Panc1 (cell line): ENCODE results near the gene OPRD1. TPM values are rescaled to one million over a fixed set of nuclear protein-coding genes. Genes with fewer than 3 reads are reported as not detected.

Experiments
- ATAC-seq: fragments of 200-7000 bp; cut with Tn5 transposase; 2 replicates; pipeline ENCODE4 v1.9.1; 2020; ENCODE audit warnings: mild to moderate bottlenecking, moderate library complexity
- BruUV-seq: library from RNA; stranded (reverse); fragments of 400-500 nt; replicated peaks from 2 replicates; lab custom pipeline; 2021; lab: Mats Ljungman, UMichigan
- CTCF ChIA-PET: fragments of 300-600 bp; sonication (Branson Sonifier 250); formaldehyde crosslinking; loops from one replicate; lab custom pipeline; 2022; ENCODE audit warnings: antibody characterized with exemption; lab: Charles Lee
- POLR2A ChIA-PET: fragments of 300-600 bp; sonication (Branson Sonifier 250); formaldehyde crosslinking; loops from one replicate; lab custom pipeline; 2022; ENCODE audit warnings: antibody characterized with exemption; lab: Charles Lee
- DNase-seq: peaks from one replicate; pipeline ENCODE4 v3.0.0-alpha.2; 2010; ENCODE audit warnings: low read depth, low spot score
- H3K27ac ChIP-seq: 2 replicates; pipeline ENCODE4 v1.5.1; 2011; ENCODE audit warnings: mild to moderate bottlenecking, low read length, inconsistent platforms
- H3K27me3 ChIP-seq: fragments of 200-500 bp; sonication (Bioruptor generic); 2 replicates; pipeline ENCODE4 v1.6.0; 2014; ENCODE audit warnings: low read length, inconsistent platforms; ENCODE audit not compliant: control insufficient read depth, insufficient read depth
- H3K36me3 ChIP-seq: fragments of 200-500 bp; sonication (Bioruptor generic); 2 replicates; pipeline ENCODE4 v1.5.1; 2014; ENCODE audit warnings: inconsistent platforms, mild to moderate bottlenecking, low read length, moderate library complexity; ENCODE audit not compliant: control insufficient read depth, insufficient read depth
- H3K4me1 ChIP-seq: 2 replicates; pipeline ENCODE4 v1.5.1; 2011; ENCODE audit warnings: inconsistent platforms, mild to moderate bottlenecking, low read length, moderate library complexity; ENCODE audit not compliant: control insufficient read depth, insufficient read depth
- H3K4me3 ChIP-seq, 2 experiments: 2 replicates each; pipeline ENCODE4 v1.5.1; 2011 to 2012; ENCODE audit warnings: low read depth in 2 of 2, low read length in 2 of 2, mild to moderate bottlenecking in 2 of 2, inconsistent platforms in 1 of 2, moderate library complexity in 1 of 2
- H3K9me3 ChIP-seq: fragments of 200-500 bp; sonication (Bioruptor generic); 2 replicates; pipeline ENCODE4 v1.5.1; 2014; ENCODE audit warnings: low read depth, mild to moderate bottlenecking, inconsistent platforms, low read length, moderate library complexity; ENCODE audit not compliant: control insufficient read depth, insufficient read depth
- POLR2AphosphoS5 ChIP-seq: IDR thresholded peaks from 2 replicates; pipeline ENCODE4 v1.6.1; 2012; ENCODE audit warnings: mild to moderate bottlenecking, low read depth, low read length, moderate library complexity
- SIN3A ChIP-seq: IDR thresholded peaks from 2 replicates; pipeline ENCODE4 v1.6.1; 2012; ENCODE audit warnings: low read depth, mild to moderate bottlenecking, low read length, moderate library complexity, borderline replicate concordance; ENCODE audit not compliant: insufficient read depth
- TCF7L2 ChIP-seq: IDR thresholded peaks from 2 replicates; pipeline ENCODE4 v1.6.1; 2011; ENCODE audit warnings: mild to moderate bottlenecking, low read depth, low read length, inconsistent platforms
- in situ Hi-C: cut with HindIII; loops from 2 replicates; pipeline ENCODE4 v1.10.0; 2016; ENCODE audit warnings: low sequenced_read_pairs, low pct_unique_long_range_greater_than_20kb
- intact Hi-C: fragments of 100-400 bp; cut with micrococcal nuclease; formaldehyde crosslinking; loops from one replicate; pipeline ENCODE4 v1.10.0; 2022; ENCODE audit not compliant: unreplicated experiment
- total RNA-seq: library from RNA; stranded (reverse); gene quantifications from one replicate; pipeline ENCODE4 v1.2.1, GENCODE V29; 2021; ENCODE audit not compliant: unreplicated experiment
- TF ChIP-seq, protein P1 (sequence below), 2 experiments: IDR thresholded peaks; 2 replicates each; pipeline ENCODE4 v1.6.1; 2011 to 2012; ENCODE audit warnings: low read depth in 2 of 2, control low read depth in 1 of 2, low read length in 1 of 2, mild to moderate bottlenecking in 1 of 2, moderate library complexity in 1 of 2; ENCODE audit not compliant: insufficient read depth in 1 of 2
- TF ChIP-seq, protein P2 (sequence below): fragments of 450-650 bp; IDR thresholded peaks from 2 replicates; pipeline ENCODE4 v1.5.1; 2017; ENCODE audit warnings: mild to moderate bottlenecking

OPRD1 gene
- total RNA-seq, 1 experiment from 2014 or later = 5.4 TPM

DNA sequence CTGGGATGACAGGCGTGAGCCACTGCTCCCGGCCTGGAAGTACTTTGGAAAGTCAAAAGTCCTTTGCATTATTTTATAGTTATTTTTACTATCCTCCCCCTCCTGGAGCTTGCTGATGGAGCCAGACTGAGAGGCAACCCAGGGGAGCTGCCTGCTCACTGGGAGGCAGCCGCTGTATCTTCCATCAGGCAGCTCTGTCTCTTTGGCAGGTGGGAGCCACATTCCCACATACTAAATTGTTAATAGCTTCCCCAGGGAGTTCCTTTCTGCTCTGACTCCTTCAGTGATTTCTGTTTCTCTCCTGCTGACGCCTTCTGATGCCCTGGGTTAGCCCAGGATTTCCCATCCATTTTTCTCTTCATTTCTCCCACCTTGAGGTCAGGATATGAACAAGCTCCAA lies 4.9 kb upstream of the OPRD1 start:
- ChIA-PET POLR2A (interaction anchor here (0.6 kb wide), 1 partner anchor 96 kb away, joined by 5 read pairs; no protein-coding TSS in a partner anchor), CTCF (interaction anchor here (0.6 kb wide), 1 partner anchor 23 kb away, joined by 3 read pairs; no protein-coding TSS in a partner anchor)
- H3K9me3 ChIP-seq = no peaks in the 10 kb centered on the region
- no peak overlapping the region for H3K27ac ChIP-seq
- no TSS peak for BruUV-seq
- no peaks in the 10 kb centered on the region for H3K36me3 ChIP-seq
- DNase-seq (no peak), ATAC-seq (no peak)
- H3K4me3 ChIP-seq = no peak overlapping the region
- TF ChIP-seq, protein P1, sequence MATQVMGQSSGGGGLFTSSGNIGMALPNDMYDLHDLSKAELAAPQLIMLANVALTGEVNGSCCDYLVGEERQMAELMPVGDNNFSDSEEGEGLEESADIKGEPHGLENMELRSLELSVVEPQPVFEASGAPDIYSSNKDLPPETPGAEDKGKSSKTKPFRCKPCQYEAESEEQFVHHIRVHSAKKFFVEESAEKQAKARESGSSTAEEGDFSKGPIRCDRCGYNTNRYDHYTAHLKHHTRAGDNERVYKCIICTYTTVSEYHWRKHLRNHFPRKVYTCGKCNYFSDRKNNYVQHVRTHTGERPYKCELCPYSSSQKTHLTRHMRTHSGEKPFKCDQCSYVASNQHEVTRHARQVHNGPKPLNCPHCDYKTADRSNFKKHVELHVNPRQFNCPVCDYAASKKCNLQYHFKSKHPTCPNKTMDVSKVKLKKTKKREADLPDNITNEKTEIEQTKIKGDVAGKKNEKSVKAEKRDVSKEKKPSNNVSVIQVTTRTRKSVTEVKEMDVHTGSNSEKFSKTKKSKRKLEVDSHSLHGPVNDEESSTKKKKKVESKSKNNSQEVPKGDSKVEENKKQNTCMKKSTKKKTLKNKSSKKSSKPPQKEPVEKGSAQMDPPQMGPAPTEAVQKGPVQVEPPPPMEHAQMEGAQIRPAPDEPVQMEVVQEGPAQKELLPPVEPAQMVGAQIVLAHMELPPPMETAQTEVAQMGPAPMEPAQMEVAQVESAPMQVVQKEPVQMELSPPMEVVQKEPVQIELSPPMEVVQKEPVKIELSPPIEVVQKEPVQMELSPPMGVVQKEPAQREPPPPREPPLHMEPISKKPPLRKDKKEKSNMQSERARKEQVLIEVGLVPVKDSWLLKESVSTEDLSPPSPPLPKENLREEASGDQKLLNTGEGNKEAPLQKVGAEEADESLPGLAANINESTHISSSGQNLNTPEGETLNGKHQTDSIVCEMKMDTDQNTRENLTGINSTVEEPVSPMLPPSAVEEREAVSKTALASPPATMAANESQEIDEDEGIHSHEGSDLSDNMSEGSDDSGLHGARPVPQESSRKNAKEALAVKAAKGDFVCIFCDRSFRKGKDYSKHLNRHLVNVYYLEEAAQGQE (IDR thresholded peaks at IDR 0.05; ENCODE audit: insufficient read depth in 1 of 2, low read depth in 2 of 2, low read length in 1 of 2) = no peak
- TF ChIP-seq TCF7L2 (no peak), POLR2AphosphoS5 (no peak), SIN3A (no peak)
- TF ChIP-seq, protein P2, sequence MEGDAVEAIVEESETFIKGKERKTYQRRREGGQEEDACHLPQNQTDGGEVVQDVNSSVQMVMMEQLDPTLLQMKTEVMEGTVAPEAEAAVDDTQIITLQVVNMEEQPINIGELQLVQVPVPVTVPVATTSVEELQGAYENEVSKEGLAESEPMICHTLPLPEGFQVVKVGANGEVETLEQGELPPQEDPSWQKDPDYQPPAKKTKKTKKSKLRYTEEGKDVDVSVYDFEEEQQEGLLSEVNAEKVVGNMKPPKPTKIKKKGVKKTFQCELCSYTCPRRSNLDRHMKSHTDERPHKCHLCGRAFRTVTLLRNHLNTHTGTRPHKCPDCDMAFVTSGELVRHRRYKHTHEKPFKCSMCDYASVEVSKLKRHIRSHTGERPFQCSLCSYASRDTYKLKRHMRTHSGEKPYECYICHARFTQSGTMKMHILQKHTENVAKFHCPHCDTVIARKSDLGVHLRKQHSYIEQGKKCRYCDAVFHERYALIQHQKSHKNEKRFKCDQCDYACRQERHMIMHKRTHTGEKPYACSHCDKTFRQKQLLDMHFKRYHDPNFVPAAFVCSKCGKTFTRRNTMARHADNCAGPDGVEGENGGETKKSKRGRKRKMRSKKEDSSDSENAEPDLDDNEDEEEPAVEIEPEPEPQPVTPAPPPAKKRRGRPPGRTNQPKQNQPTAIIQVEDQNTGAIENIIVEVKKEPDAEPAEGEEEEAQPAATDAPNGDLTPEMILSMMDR = no peak
- in situ Hi-C loops = no loop called here
- peaks cover 9% of the 10 kb centered on the region for H3K27me3 ChIP-seq
- H3K4me1 ChIP-seq = peaks cover 5% of the 10 kb centered on the region; the same call in 1 of the 2 replicates
- intact Hi-C loops = no loop called here

DNA sequence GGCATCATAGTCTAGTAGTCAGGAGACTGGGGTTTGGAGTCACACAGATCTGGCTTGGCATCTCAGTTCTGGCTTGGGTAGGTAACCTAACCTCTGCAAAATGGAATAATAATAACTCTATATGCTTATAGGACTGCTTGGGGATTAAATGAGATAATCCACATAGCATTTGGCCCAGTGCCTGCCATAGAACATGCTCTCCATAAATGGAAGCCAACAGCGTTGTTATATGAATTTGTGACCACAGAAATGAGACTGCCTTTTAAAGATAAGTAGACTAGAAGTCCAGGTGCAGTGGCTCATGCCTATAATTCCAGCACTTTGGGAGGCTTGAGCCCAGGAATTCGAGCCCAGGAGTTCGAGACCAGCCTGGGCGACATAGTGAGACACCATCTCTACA lies 4.0 kb upstream of the OPRD1 start:
- ATAC-seq (no peak), DNase-seq (no peak)
- Histone ChIP-seq H3K36me3 (no peaks in the 10 kb centered on the region), H3K9me3 (no peaks in the 10 kb centered on the region), H3K27me3 (peaks cover 9% of the 10 kb centered on the region), H3K27ac (no peak overlapping the region), H3K4me3 (no peak overlapping the region), H3K4me1 (peaks cover 5% of the 10 kb centered on the region; the same call in 1 of the 2 replicates)
- no peak for TF ChIP-seq SIN3A
- TF ChIP-seq, protein P2 = no peak
- no peak for TF ChIP-seq POLR2AphosphoS5
- no peak for TF ChIP-seq TCF7L2
- TF ChIP-seq, protein P1 (IDR thresholded peaks at IDR 0.05; ENCODE audit: insufficient read depth in 1 of 2, low read depth in 2 of 2, low read length in 1 of 2) = no peak
- BruUV-seq = no TSS peak
- intact Hi-C loops = no loop called here
- in situ Hi-C loops = no loop called here
- ChIA-PET POLR2A (no interaction called here), CTCF (no interaction called here)
